COLO829 (cell line): ENCODE data around the gene ASB11.
"Not testable (repeated sequence)": the region's sequence is repeated elsewhere in the genome, so short reads cannot be mapped to it uniquely, and the experiment has no call there.

ENCODE experiments used
- DNase-seq: peaks from one replicate; pipeline ENCODE4 v3.0.0; 2012; ENCODE audit warnings: low spot score

ASB11 gene

DNA sequence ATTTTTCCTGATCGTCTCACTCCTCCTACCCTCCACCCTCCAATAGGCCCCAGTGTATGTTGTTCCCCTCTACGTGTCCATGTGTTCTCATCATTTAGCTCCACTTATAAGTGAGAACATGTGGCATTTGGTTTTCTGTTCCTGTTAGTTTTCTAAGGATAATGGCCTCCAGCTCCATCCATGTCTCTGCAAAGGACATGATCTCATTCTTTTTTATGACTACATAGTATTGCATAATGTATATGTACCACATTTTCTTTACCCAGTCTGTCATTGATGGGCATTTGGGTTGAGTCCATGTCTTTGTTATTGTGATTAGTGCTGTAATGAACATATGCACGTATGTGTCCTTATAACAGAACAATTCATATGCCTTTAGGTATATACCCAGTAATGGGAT is 9.5 kb downstream of the ASB11 start:
- DNase-seq, result not testable (repeated sequence)

GRCh38 chrX:15301924-15302323 is 13.5 kb downstream of the ASB11 start:
- no peak for DNase-seq

DNA sequence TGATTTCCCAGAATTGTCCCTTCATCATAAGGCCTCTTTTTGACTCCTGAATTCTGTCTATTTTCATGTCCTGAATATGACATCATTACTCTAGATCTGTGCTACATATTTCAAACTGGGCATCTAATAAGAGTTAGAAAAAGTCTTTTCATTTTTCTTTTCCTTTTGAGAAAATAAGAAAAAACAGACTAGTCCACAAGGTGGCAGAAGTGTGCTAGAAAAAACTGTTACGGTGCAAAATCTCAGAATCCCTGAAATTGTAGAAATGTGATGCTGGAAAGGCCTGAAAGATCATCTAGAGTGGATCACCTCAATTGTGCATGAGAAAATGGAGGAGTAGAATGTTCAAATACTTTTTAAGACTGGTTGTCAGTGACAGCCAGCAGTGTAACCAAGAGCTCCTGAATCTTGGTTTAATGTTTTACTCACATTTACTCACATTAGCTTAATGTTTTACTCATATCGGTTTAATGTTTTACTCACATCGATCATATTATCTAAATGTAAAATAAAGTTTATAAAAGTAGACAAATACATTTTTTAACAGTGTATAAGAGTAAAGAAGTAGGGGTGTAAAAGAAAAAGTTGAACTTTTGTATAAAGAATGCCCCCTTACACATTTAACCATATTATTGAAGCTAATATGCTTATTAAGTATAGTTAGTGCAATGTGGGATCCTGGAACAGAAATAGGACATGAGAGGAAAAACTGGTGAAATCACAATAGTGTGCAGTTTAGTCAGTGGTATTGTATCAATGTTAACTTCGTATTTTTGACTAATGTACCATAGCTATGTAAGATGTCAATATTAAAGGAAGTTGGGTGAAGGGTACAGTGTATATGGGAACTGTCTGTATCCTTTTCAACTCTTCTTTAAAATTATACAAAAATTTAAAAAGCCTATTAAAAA is 15.2 kb downstream of the ASB11 start:
- DNase-seq, result peak; percentile 61

DNA sequence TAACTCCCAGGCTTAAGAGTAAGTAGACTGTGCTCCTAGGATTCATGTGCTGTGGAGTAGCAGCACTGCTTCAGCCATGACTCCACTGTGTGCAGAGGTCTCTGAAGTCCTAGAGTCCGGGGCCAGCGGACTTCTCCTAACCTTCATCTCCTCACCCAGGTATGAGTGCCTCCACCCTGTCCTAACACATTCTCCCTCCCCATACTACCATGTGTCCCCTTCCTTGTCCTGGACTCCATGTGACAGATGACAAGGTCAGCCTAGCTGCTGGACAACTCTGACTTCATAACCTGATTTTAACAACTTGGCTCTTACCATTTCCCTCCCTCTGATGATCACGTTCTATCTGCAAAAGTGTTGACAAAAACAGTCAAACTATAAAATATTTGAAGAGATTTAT is 16.7 kb downstream of the ASB11 start:
- no peak for DNase-seq

DNA sequence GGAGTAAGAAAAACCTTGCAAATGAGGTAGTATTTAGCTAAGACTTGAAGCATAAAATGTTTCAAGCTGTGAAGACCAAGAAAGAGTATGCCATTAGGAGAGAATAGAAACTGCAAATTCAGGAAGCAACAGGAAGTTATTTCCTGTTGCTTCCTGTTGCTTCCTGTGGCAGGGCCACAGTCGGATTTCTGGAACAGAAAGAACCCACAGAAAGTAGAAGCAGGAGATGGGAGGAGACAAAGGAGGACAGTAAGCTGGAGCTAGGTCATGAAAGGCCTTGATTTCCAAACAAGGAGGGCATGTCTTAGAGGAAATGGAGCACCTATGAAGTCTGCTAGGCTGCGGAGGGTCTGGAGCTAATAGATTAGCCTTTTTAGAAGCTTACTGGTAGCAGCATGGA is 17.2 kb downstream of the ASB11 start:
- no peak for DNase-seq

- no peak for DNase-seq
These were observed 22.0 kb downstream of the ASB11 start for GRCh38 chrX:15293451-15293850.

DNA sequence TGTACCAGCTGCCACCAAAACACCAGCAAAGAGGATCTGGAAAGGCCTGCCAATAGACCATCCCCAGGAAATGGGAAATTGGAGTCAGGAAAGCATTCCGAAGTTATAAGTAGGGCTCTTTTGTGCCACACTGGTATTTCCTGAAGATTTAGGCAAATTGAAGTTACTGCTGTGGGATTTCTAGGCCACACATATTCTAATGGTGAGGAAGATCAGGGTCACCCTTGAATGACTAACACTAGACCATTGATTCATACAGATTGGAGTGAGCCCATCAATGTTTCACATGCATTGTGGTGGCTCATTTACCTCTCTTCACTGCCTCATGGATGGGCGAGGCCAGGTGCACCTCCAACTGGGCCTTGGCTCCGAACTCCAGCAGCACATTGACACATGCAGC is 22.6 kb downstream of the ASB11 start:
- no peak for DNase-seq

- no peak for DNase-seq
These were observed 37.8 kb downstream of the ASB11 start for GRCh38 chrX:15277604-15278003.

DNA sequence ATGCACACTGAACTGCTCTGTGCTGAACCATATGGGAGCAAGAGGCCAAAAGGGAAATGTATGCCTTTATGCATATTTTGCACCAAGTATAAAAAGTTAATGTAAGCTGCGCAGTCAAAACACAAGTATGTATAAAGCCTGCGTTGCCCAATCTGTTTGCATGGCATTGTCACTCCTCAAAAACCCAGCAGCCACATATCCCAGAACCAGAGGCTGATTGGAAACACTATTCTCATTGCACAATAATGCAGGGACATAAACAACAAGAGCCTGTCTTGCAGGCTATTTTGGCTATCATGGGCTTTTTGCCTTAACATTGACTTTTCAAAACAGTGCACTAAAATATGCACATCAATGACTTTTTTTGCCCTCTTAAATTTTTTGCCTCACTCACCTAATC is 40.5 kb downstream of the ASB11 start:
- no peak for DNase-seq

GRCh38 chrX:15273275-15273674 is 42.2 kb downstream of the ASB11 start:
- not testable (repeated sequence) for DNase-seq

GRCh38 chrX:15271757-15272156 is 43.7 kb downstream of the ASB11 start:
- DNase-seq, result no peak

- DNase-seq, result peak; percentile 66
These were observed 45.6 kb downstream of the ASB11 start, which contains the start of gene ASB9 for GRCh38 chrX:15269618-15270521. Gene ASB9 (minus strand): TSS chrX:15270083. CDS start chrX:15269874, 209 bp downstream.

DNA sequence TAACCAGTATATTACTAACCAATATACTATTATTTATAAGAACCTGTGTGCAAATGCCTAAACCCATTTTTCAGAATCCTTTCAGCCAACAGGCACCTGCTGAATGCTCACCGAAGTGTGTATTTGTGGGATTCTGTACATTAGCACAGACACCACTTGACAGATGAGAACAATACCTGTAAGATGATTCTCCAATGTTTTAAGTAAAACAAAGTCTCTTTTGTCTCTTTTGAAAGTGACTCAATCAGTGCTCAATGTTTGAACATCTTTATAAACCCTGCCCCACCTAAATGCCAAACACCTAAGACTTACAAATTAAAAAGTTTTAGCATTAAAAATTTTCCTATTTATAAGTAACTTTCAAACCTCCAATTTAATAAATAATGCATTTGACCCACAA is 46.3 kb downstream of the ASB11 start:
- DNase-seq, result no peak

DNA sequence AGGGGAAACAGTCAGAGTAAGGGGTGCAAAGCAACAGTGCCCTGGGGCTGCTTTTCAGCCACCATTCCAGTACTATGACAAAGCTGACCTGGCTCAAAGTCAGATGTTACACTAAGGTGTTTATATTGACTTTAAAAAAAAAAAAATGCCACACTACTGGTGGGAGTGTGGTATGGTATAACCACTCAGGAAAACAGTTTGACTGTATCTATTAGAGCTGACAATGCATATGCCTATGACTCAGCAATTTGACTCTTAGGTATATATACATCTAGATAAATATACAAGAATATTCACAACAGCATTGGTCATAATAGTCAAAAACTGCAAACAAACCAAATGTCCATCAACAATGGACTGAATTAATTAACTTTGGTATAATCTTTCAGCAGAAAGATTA is 60.6 kb downstream of the ASB11 start:
- DNase-seq, result no peak

DNA sequence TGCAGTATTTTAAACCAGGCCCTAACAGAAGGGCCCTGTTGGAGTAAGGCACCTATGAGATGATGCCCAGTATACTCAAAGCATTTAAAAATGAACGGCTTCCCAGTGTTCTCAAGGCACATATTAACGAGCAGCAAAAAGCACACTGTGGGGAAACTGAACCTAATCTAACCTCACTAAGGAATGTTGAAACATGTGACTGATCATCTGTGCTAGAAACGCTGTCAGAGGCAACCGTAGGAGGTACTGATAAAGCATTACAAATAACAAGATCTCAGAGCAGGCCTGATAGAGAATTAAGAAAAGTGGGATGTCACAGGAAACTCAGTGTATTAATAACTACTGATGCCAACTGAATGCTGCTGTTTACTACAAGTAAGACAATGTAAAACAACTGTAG is 69.5 kb downstream of the ASB11 start:
- DNase-seq, result no peak

DNA sequence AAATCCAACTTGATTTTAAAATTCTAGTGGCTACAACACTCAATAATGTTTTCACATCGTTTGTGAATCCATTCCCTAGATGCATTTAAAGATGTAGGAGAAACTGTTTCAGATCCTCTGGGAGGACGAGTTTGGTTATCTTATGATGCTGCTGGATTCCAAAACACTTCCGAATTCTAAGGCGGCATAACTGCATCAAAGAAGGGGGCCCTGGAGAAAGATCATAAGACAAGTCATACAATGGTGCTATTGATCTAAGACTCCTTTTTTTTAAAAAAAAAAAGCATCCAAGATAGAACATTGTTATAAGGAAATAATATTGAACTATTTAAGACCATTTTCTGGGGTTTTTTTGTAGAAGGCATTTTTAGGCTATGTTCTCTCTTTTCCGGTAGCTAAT is 71.0 kb downstream of the ASB11 start:
- DNase-seq, result peak; percentile 79

- peak; percentile 50 for DNase-seq
These were observed 72.4 kb downstream of the ASB11 start for GRCh38 chrX:15242899-15243555.

DNA sequence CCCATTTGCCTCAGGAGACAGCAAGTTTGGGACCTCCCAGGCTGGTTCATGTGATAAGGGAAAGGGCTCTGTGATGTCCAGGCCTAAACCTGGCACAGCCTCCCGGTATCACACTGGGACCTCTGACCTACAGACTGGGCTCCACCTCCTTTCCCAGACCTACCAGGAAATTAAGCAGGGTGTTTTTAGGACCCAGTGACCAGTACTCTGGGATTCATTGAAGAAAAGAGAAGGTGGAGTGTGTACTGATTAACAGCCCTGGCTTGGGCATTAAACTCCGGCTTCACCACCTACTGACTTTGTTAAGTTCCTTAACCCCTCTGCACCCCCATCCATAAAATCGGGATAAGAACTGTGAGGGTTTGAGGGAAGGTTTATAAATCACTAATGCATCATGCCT is 74.1 kb downstream of the ASB11 start:
- DNase-seq, result no peak

DNA sequence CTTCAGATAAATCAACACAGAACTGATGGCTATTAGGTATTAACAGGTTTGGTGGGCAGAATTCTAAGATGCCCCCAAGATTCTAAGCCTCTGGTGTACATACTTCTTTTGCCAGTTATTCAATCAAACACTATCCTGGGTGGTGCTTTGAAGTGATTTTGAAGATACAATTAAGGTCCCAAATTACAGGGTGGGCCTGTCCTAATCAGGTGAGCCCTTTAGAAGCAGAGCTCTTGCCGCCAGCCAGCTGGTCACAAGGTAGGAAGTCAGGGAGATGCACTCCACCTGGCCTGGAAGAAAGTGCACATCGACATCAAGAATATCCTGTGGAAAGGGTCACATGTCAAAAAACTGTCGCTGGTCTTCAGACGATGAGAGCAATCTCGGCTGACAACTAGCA is 75.0 kb downstream of the ASB11 start:
- no peak for DNase-seq

- DNase-seq, result no peak
These were observed 79.3 kb downstream of the ASB11 start for GRCh38 chrX:15236146-15236545.

DNA sequence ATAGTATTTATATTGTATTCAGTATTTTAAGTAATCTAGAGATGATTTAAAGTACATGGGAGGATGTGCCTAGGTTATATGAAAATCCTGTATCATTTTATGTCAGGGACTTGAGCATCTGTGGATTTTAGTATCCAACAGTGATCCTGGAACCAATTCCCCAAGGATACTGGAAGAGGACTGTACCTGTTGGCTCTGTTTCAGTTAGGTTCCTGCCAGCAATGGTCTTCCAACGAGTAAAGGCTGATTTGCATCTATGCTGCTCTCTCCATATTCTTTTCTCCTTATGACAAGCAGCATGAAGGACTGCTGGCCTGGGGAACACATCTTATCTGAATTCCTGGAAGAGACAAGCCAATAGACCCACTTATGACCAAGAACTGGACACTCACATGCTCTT is 80.4 kb downstream of the ASB11 start:
- no peak for DNase-seq

DNA sequence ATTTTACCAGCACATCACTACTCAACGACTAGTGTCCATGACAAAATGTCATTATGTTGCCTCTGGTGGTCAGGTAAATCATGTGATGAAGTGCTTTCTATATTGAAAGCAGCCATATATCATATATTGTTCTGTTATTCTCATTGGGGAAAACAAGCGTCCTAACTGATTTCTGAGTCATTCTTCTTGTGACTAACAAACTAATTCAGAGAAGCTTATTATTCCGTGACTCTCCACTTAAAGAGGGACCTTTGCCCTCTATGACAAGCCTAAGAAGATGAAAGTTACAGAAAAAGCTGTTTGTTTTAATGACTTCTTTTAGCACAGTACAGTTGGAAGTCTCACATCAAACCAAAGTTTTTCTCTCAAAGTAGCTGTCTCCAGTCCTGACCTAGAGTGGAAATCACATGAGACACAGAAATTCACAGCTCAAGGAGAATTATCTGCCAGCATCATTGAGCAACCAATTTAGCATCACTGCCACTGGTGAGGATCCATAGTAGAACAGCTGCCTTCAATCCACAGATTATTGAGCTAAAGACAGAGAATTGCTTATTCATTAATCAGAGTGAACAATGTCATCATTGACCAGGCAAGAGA is 81.9 kb downstream of the ASB11 start:
- DNase-seq, result peak; percentile 71
